DOHH2 (cell line): ENCODE data around the gene SMOC2.

Source experiments
- H3F3A ChIP-seq: fragments of 200-600 bp; sonication (generic), shearing (Covaris generic); 2 replicates; pipeline ENCODE4 v1.6.0; 2016; ENCODE audit warnings: antibody characterized with exemption, mild to moderate bottlenecking; ENCODE audit not compliant: control insufficient read depth, insufficient read depth
- H3K27ac ChIP-seq: fragments of 200-600 bp; sonication (generic); 2 replicates; pipeline ENCODE4 v1.5.1; 2014; ENCODE audit warnings: low read depth, mild to moderate bottlenecking, low read length, moderate library complexity
- H3K27me3 ChIP-seq: fragments of 200-600 bp; sonication (generic); 2 replicates; pipeline ENCODE4 v1.6.1; 2014; ENCODE audit warnings: mild to moderate bottlenecking, low read length, mixed read lengths; ENCODE audit not compliant: control insufficient read depth
- H3K36me3 ChIP-seq: fragments of 200-600 bp; sonication (generic); 2 replicates; pipeline ENCODE4 v1.6.1; 2014; ENCODE audit warnings: mild to moderate bottlenecking, low read length, moderate library complexity, mixed read lengths; ENCODE audit not compliant: control insufficient read depth
- H3K4me1 ChIP-seq: fragments of 200-600 bp; sonication (generic); 2 replicates; pipeline ENCODE4 v1.6.1; 2014; ENCODE audit warnings: mild to moderate bottlenecking, low read length, mixed read lengths; ENCODE audit not compliant: control insufficient read depth
- H3K4me2 ChIP-seq: fragments of 200-600 bp; sonication (generic); 2 replicates; pipeline ENCODE4 v1.6.0; 2014; ENCODE audit warnings: mild to moderate bottlenecking, low read length, moderate library complexity
- H3K4me3 ChIP-seq: fragments of 200-600 bp; sonication (generic); 2 replicates; pipeline ENCODE4 v1.5.1; 2014; ENCODE audit warnings: mild to moderate bottlenecking, low read length, mixed read lengths
- H3K79me2 ChIP-seq: fragments of 200-600 bp; sonication (generic); 2 replicates; pipeline ENCODE4 v1.6.1; 2014; ENCODE audit warnings: mild to moderate bottlenecking, low read length, mixed read lengths; ENCODE audit not compliant: control insufficient read depth
- H3K9me2 ChIP-seq: fragments of 200-600 bp; sonication (generic); replicated peaks from 2 replicates; pipeline ENCODE4 v1.6.1; 2014; ENCODE audit warnings: mild to moderate bottlenecking, low read length, mixed read lengths; ENCODE audit not compliant: control insufficient read depth
- H3K9me3 ChIP-seq: fragments of 200-600 bp; sonication (generic); 2 replicates; pipeline ENCODE4 v1.6.1; 2014; ENCODE audit warnings: antibody characterized with exemption, low read length, mixed read lengths; ENCODE audit not compliant: control insufficient read depth, insufficient read depth
- H4K20me1 ChIP-seq: fragments of 200-600 bp; sonication (generic); 2 replicates; pipeline ENCODE4 v1.6.0; 2014; ENCODE audit warnings: low read depth, mild to moderate bottlenecking, antibody characterized with exemption, low read length, moderate library complexity; ENCODE audit not compliant: control insufficient read depth, insufficient read depth
- CTCF ChIP-seq: fragments of 200-600 bp; sonication (generic); IDR thresholded peaks from one replicate; pipeline ENCODE4 v1.5.1; 2014; ENCODE audit warnings: antibody characterized with exemption, mild to moderate bottlenecking, low read depth, low read length; ENCODE audit not compliant: poor library complexity, severe bottlenecking
- EZH2phosphoT487 ChIP-seq: fragments of 200-600 bp; sonication (generic); IDR thresholded peaks from 2 replicates; pipeline ENCODE4 v1.6.1; 2017; ENCODE audit warnings: borderline replicate concordance, mild to moderate bottlenecking, antibody characterized with exemption, low read length, moderate library complexity, mixed read lengths

SMOC2 gene

GRCh38 chr6:168457653-168457934 lies 16.6 kb downstream of the SMOC2 start:
- no peaks in the 10 kb centered on the region for H3K9me2 ChIP-seq
- no peaks in the 10 kb centered on the region for H3K79me2 ChIP-seq
- H3K4me2 ChIP-seq: no peak overlapping the region
- H3F3A ChIP-seq: no peaks in the 10 kb centered on the region
- H3K9me3 ChIP-seq: peaks cover 3% of the 10 kb centered on the region; the same call in 1 of the 2 replicates
- H3K36me3 ChIP-seq: no peaks in the 10 kb centered on the region
- no peak overlapping the region for H3K4me3 ChIP-seq
- no peaks in the 10 kb centered on the region for H3K27me3 ChIP-seq
- H3K27ac ChIP-seq: no peak overlapping the region
- TF ChIP-seq CTCF (no peak), EZH2phosphoT487 (no peak)
- no peaks in the 10 kb centered on the region for H4K20me1 ChIP-seq
- H3K4me1 ChIP-seq: no peaks in the 10 kb centered on the region

- no peaks in the 10 kb centered on the region for H3K36me3 ChIP-seq
- no peaks in the 10 kb centered on the region for H3K27me3 ChIP-seq
- H3K4me3 ChIP-seq: no peak overlapping the region
- H4K20me1 ChIP-seq: no peaks in the 10 kb centered on the region
- no peaks in the 10 kb centered on the region for H3K9me2 ChIP-seq
- no peaks in the 10 kb centered on the region for H3K4me1 ChIP-seq
- no peaks in the 10 kb centered on the region for H3F3A ChIP-seq
- no peak overlapping the region for H3K27ac ChIP-seq
- H3K79me2 ChIP-seq: no peaks in the 10 kb centered on the region
- no peak overlapping the region for H3K4me2 ChIP-seq
- peaks cover 3% of the 10 kb centered on the region; the same call in 1 of the 2 replicates for H3K9me3 ChIP-seq
- no peak for TF ChIP-seq CTCF
- no peak for TF ChIP-seq EZH2phosphoT487
Measured at GRCh38 chr6:168458101-168458500, 17.1 kb downstream of the SMOC2 start.

GRCh38 chr6:168459572-168459971 lies 18.6 kb downstream of the SMOC2 start:
- H3K79me2 ChIP-seq: no peaks in the 10 kb centered on the region
- H3K27me3 ChIP-seq: no peaks in the 10 kb centered on the region
- no peaks in the 10 kb centered on the region for H3K9me2 ChIP-seq
- TF ChIP-seq CTCF (no peak), EZH2phosphoT487 (no peak)
- no peak overlapping the region for H3K4me2 ChIP-seq
- no peak overlapping the region for H3K4me3 ChIP-seq
- H4K20me1 ChIP-seq: no peaks in the 10 kb centered on the region
- no peaks in the 10 kb centered on the region for H3K36me3 ChIP-seq
- no peak overlapping the region for H3K27ac ChIP-seq
- H3K9me3 ChIP-seq: peaks cover 3% of the 10 kb centered on the region; the same call in 1 of the 2 replicates
- H3K4me1 ChIP-seq: no peaks in the 10 kb centered on the region
- no peaks in the 10 kb centered on the region for H3F3A ChIP-seq
